CD8-positive, alpha-beta memory T cell (primary cell): Measurements from ENCODE around the gene CLEC18A. TPM values are rescaled to one million over a fixed set of nuclear protein-coding genes. Genes with fewer than 3 reads are reported as not detected.

Source experiments
- CTCF ChIA-PET: fragments of 350-600 bp; sonication (Branson Sonifier 250); formaldehyde crosslinking; loops from one replicate; lab custom pipeline; 2021; ENCODE audit warnings: antibody characterized with exemption; lab: Charles Lee
- POLR2A ChIA-PET: fragments of 350-600 bp; sonication (Branson Sonifier 250); formaldehyde crosslinking; loops from one replicate; lab custom pipeline; 2021; ENCODE audit warnings: antibody characterized with exemption; lab: Charles Lee
- DNase-seq, 5 donors: peaks; one replicate each; pipeline versions ENCODE4 v3.0.0 to v3.0.0-alpha.2; 2020 to 2022; ENCODE audit warnings: mixed read lengths in 1 of 5
- H3K27ac ChIP-seq: one replicate; pipeline ENCODE4 v1.7.0; 2013; ENCODE audit warnings: low read depth, mild to moderate bottlenecking, low read length, moderate library complexity
- H3K27me3 ChIP-seq: 2 replicates; pipeline ENCODE4 v1.7.0; 2013; ENCODE audit warnings: low read length, mild to moderate bottlenecking; ENCODE audit not compliant: insufficient read depth, poor library complexity, severe bottlenecking
- H3K36me3 ChIP-seq: 2 replicates; pipeline ENCODE4 v1.7.0; 2013; ENCODE audit warnings: mild to moderate bottlenecking, low read length, moderate library complexity; ENCODE audit not compliant: insufficient read depth
- H3K4me1 ChIP-seq: 2 replicates; pipeline ENCODE4 v1.7.0; 2013; ENCODE audit warnings: mild to moderate bottlenecking, low read length, moderate library complexity; ENCODE audit not compliant: insufficient read depth
- H3K4me3 ChIP-seq: 2 replicates; pipeline ENCODE4 v1.7.0; 2013; ENCODE audit warnings: mild to moderate bottlenecking, low read length
- H3K9me3 ChIP-seq: 2 replicates; pipeline ENCODE4 v1.7.0; 2013; ENCODE audit warnings: mild to moderate bottlenecking, low read length
- H3K27ac Mint-ChIP-seq, 8 donors: one replicate each; pipeline ENCODE4 v1.8.0; 2020 to 2021; ENCODE audit warnings: mixed read lengths in 8 of 8, mild to moderate bottlenecking in 6 of 8, inconsistent platforms in 3 of 8, moderate library complexity in 3 of 8
- H3K27me3 Mint-ChIP-seq, 2 donors: one replicate each; pipeline ENCODE4 v1.8.0; 2020 to 2021; ENCODE audit warnings: mixed read lengths in 2 of 2, mild to moderate bottlenecking in 1 of 2, moderate library complexity in 1 of 2
- H3K36me3 Mint-ChIP-seq, 3 donors: one replicate each; pipeline ENCODE4 v1.8.0; 2020 to 2021; ENCODE audit warnings: mixed read lengths in 3 of 3, inconsistent platforms in 1 of 3, mild to moderate bottlenecking in 1 of 3
- H3K4me1 Mint-ChIP-seq, 3 donors: one replicate each; pipeline ENCODE4 v1.8.0; 2020 to 2021; ENCODE audit warnings: mixed read lengths in 3 of 3, inconsistent platforms in 1 of 3, mild to moderate bottlenecking in 1 of 3
- H3K4me3 Mint-ChIP-seq, 7 donors: one replicate each; pipeline ENCODE4 v1.8.0; 2020 to 2021; ENCODE audit warnings: mixed read lengths in 7 of 7, mild to moderate bottlenecking in 6 of 7, moderate library complexity in 4 of 7, inconsistent platforms in 2 of 7
- H3K9me3 Mint-ChIP-seq, 5 donors: one replicate each; pipeline ENCODE4 v1.8.0; 2020 to 2022; ENCODE audit warnings: mixed read lengths in 5 of 5, mild to moderate bottlenecking in 3 of 5, moderate library complexity in 2 of 5, inconsistent platforms in 1 of 5
- polyA plus RNA-seq: library from polyadenylated mRNA; unstranded; fragments of 300-500 nt; fragmentation: Illumina TruSeq; gene quantifications from one replicate; pipeline ENCODE4 v1.2.3, GENCODE V29; 2021
- total RNA-seq, 2 experiments: library from RNA; stranded (reverse); gene quantifications; one replicate each; pipeline ENCODE4 v1.2.3, GENCODE V29; 2021

CLEC18A gene
- total and polyA plus RNA-seq, 3 experiments from 2014 or later: 0.13 to 0.24 TPM; not detected in 1

- CTCF ChIA-PET: no interaction called here
- H3K9me3 Mint-ChIP-seq: no peaks in the 10 kb centered on the region
- no peaks in the 10 kb centered on the region for H3K27me3 ChIP-seq
These were observed 26.4 kb upstream of the CLEC18A start for GRCh38 chr16:69924777-69925191.

GRCh38 chr16:69925311-69925710 is 25.8 kb upstream of the CLEC18A start:
- H3K4me3 ChIP-seq: no peak overlapping the region
- no peaks in the 10 kb centered on the region for H3K27me3 ChIP-seq
- H3K9me3 Mint-ChIP-seq: no peaks in the 10 kb centered on the region
- peak overlapping the region in 1 of 8 donors; percentile 19 for H3K27ac Mint-ChIP-seq
- peaks cover 12% of the 10 kb centered on the region for H3K36me3 ChIP-seq
- H3K27ac ChIP-seq: no peak overlapping the region
- ChIA-PET POLR2A (no interaction called here), CTCF (no interaction called here)
- H3K9me3 ChIP-seq: no peaks in the 10 kb centered on the region
- H3K4me1 ChIP-seq: no peaks in the 10 kb centered on the region
- H3K27me3 Mint-ChIP-seq: no peaks in the 10 kb centered on the region
- DNase-seq: no peak
- peaks cover 8 to 68% (median 20%) of the 10 kb centered on the region in 3 donors for H3K36me3 Mint-ChIP-seq
- no peak overlapping the region for H3K4me3 Mint-ChIP-seq
- peaks cover 0 to 4% (median 0%) of the 10 kb centered on the region in 3 donors for H3K4me1 Mint-ChIP-seq

More at GRCh38 chr16:69924777-69925191, 26.4 kb upstream of the CLEC18A start:
- Mint-ChIP-seq H3K27me3 (no peaks in the 10 kb centered on the region), H3K4me1 (peaks cover 0 to 4% (median 0%) of the 10 kb centered on the region in 3 donors), H3K36me3 (peaks cover 8 to 67% (median 22%) of the 10 kb centered on the region in 3 donors), H3K27ac (peak overlapping the region in 1 of 8 donors; percentile 29), H3K4me3 (no peak overlapping the region)
- peaks cover 10% of the 10 kb centered on the region for H3K36me3 ChIP-seq
- POLR2A ChIA-PET: no interaction called here
- no peaks in the 10 kb centered on the region for H3K9me3 ChIP-seq
- no peaks in the 10 kb centered on the region for H3K4me1 ChIP-seq
- DNase-seq: no peak
- no peak overlapping the region for H3K27ac ChIP-seq
- no peak overlapping the region for H3K4me3 ChIP-seq

- POLR2A ChIA-PET: no interaction called here
- H3K4me1 ChIP-seq: no peaks in the 10 kb centered on the region
- H3K27me3 ChIP-seq: no peaks in the 10 kb centered on the region
- Mint-ChIP-seq H3K4me3 (no peak overlapping the region), H3K27ac (peak overlapping the region in 2 of 8 donors; percentile 26 to 36), H3K4me1 (peaks cover 0 to 4% (median 0%) of the 10 kb centered on the region in 3 donors), H3K36me3 (peaks cover 3 to 68% (median 18%) of the 10 kb centered on the region in 3 donors), H3K27me3 (no peaks in the 10 kb centered on the region), H3K9me3 (no peaks in the 10 kb centered on the region)
- H3K4me3 ChIP-seq: no peak overlapping the region
- DNase-seq: no peak
- H3K27ac ChIP-seq: no peak overlapping the region
- no peaks in the 10 kb centered on the region for H3K9me3 ChIP-seq
- H3K36me3 ChIP-seq: peaks cover 15% of the 10 kb centered on the region
- CTCF ChIA-PET: no interaction called here
These were observed 24.9 kb upstream of the CLEC18A start for GRCh38 chr16:69926241-69926640.

- Histone ChIP-seq H3K4me1 (no peaks in the 10 kb centered on the region), H3K9me3 (no peaks in the 10 kb centered on the region), H3K27ac (no peak overlapping the region), H3K4me3 (no peak overlapping the region), H3K27me3 (no peaks in the 10 kb centered on the region), H3K36me3 (peaks cover 17% of the 10 kb centered on the region)
- Mint-ChIP-seq H3K9me3 (no peaks in the 10 kb centered on the region), H3K27ac (peak overlapping the region in 2 of 8 donors; percentile 17 to 46), H3K4me1 (peaks cover 0 to 3% (median 0%) of the 10 kb centered on the region in 3 donors), H3K4me3 (no peak overlapping the region), H3K36me3 (peaks cover 0 to 71% (median 12%) of the 10 kb centered on the region in 3 donors), H3K27me3 (no peaks in the 10 kb centered on the region)
- POLR2A ChIA-PET: no interaction called here
- DNase-seq: no peak
- CTCF ChIA-PET: interaction anchor here (0.7 kb wide), 1 partner anchor 10 kb away, joined by 3 read pairs; no protein-coding TSS in a partner anchor
These were observed 23.9 kb upstream of the CLEC18A start for GRCh38 chr16:69927056-69927757.

- Mint-ChIP-seq H3K9me3 (no peaks in the 10 kb centered on the region), H3K4me1 (no peaks in the 10 kb centered on the region), H3K4me3 (no peak overlapping the region), H3K36me3 (peaks cover 0 to 79% (median 17%) of the 10 kb centered on the region in 3 donors), H3K27me3 (no peaks in the 10 kb centered on the region), H3K27ac (no peak overlapping the region)
- Histone ChIP-seq H3K27ac (no peak overlapping the region), H3K9me3 (no peaks in the 10 kb centered on the region), H3K27me3 (no peaks in the 10 kb centered on the region), H3K36me3 (peaks cover 27% of the 10 kb centered on the region), H3K4me3 (no peak overlapping the region), H3K4me1 (no peaks in the 10 kb centered on the region)
- CTCF ChIA-PET: interaction anchor here (0.9 to 2.3 kb wide), 3 partner anchors 13 to 26 kb away, joined by 3 to 14 read pairs (median 4); no protein-coding TSS in a partner anchor
- DNase-seq: no peak
- POLR2A ChIA-PET: interaction anchor here (1.6 kb wide), 1 partner anchor 174 kb away, joined by 3 read pairs; the partner anchor contains the start of gene NOB1
These were observed 22.2 kb upstream of the CLEC18A start for GRCh38 chr16:69928856-69929400.

- H3K27ac ChIP-seq: no peak overlapping the region
- ChIA-PET CTCF (interaction anchor here (0.9 to 2.3 kb wide), 6 partner anchors 7 to 175 kb away, joined by 3 to 14 read pairs (median 4); partner anchors contain the start of gene NOB1), POLR2A (interaction anchor here (1.6 kb wide), 1 partner anchor 175 kb away, joined by 3 read pairs; the partner anchor contains the start of gene NOB1)
- no peaks in the 10 kb centered on the region for H3K4me1 ChIP-seq
- no peak overlapping the region for H3K4me3 ChIP-seq
- peaks cover 0 to 85% (median 17%) of the 10 kb centered on the region in 3 donors for H3K36me3 Mint-ChIP-seq
- H3K9me3 Mint-ChIP-seq: no peaks in the 10 kb centered on the region
- H3K9me3 ChIP-seq: no peaks in the 10 kb centered on the region
- no peak overlapping the region for H3K4me3 Mint-ChIP-seq
- no peaks in the 10 kb centered on the region for H3K27me3 ChIP-seq
- no peak for DNase-seq
- H3K27ac Mint-ChIP-seq: peak overlapping the region in 2 of 8 donors; percentile 12 to 24
- H3K36me3 ChIP-seq: peaks cover 29% of the 10 kb centered on the region
- no peaks in the 10 kb centered on the region for H3K27me3 Mint-ChIP-seq
- no peaks in the 10 kb centered on the region for H3K4me1 Mint-ChIP-seq
These were observed 21.7 kb upstream of the CLEC18A start for GRCh38 chr16:69929480-69929879.

- H3K36me3 Mint-ChIP-seq: peaks cover 0 to 90% (median 17%) of the 10 kb centered on the region in 3 donors
- Histone ChIP-seq H3K27ac (no peak overlapping the region), H3K36me3 (peaks cover 29% of the 10 kb centered on the region), H3K27me3 (no peaks in the 10 kb centered on the region), H3K4me1 (no peaks in the 10 kb centered on the region), H3K9me3 (no peaks in the 10 kb centered on the region), H3K4me3 (no peak overlapping the region)
- ChIA-PET POLR2A (interaction anchor here (1.6 kb wide), 1 partner anchor 176 kb away, joined by 3 read pairs; the partner anchor contains the start of gene NOB1), CTCF (interaction anchor here (0.6 to 2.3 kb wide), 14 partner anchors 8 to 222 kb away, joined by 3 to 14 read pairs (median 3); partner anchors contain the start of gene NOB1)
- DNase-seq: peak; percentile 19 to 61 (median 32)
- H3K4me1 Mint-ChIP-seq: no peaks in the 10 kb centered on the region
- H3K27me3 Mint-ChIP-seq: no peaks in the 10 kb centered on the region
- H3K9me3 Mint-ChIP-seq: no peaks in the 10 kb centered on the region
- peak overlapping the region in 1 of 8 donors; percentile 17 for H3K27ac Mint-ChIP-seq
- no peak overlapping the region for H3K4me3 Mint-ChIP-seq
These were observed 20.9 kb upstream of the CLEC18A start for GRCh38 chr16:69930117-69930776.
